NOMO-1 (cell line): ENCODE measurements around the gene RGS11.

Source experiments
- DNase-seq, 2 experiments: peaks; one replicate each; lab custom pipeline; 2025; ENCODE audit not compliant: unreplicated experiment in 2 of 2; lab: John Stamatoyannopoulos, UW

Gene RGS11

GRCh38 chr16:296806-297510 is 21.2 kb upstream of the RGS11 start:
- DNase-seq = no peak

GRCh38 chr16:296276-296675 is 20.5 kb upstream of the RGS11 start:
- DNase-seq = no peak

- DNase-seq = no peak
These were observed 17.5 kb upstream of the RGS11 start for GRCh38 chr16:293043-293775.

GRCh38 chr16:291539-291938 is 15.8 kb upstream of the RGS11 start:
- no peak for DNase-seq

- DNase-seq = no peak
These were observed 15.1 kb upstream of the RGS11 start for GRCh38 chr16:290681-291405.

- DNase-seq = no peak
These were observed 14.4 kb upstream of the RGS11 start for GRCh38 chr16:290015-290680.

- no peak for DNase-seq
These were observed 13.8 kb upstream of the RGS11 start for GRCh38 chr16:289395-289997.

GRCh38 chr16:287981-288920 is 12.5 kb upstream of the RGS11 start:
- no peak for DNase-seq

GRCh38 chr16:287298-287811 is 11.6 kb upstream of the RGS11 start:
- DNase-seq = no peak

- no peak for DNase-seq
These were observed 10.9 kb upstream of the RGS11 start for GRCh38 chr16:286491-287297.

GRCh38 chr16:285146-286055 is 9.7 kb upstream of the RGS11 start:
- DNase-seq = no peak

GRCh38 chr16:284204-285120 is 8.7 kb upstream of the RGS11 start:
- DNase-seq = no peak

GRCh38 chr16:283033-283805 is 7.5 kb upstream of the RGS11 start, which contains the start of gene PDIA2:
Gene PDIA2 (plus strand): TSS chr16:283164. CDS start chr16:283170, 6 bp downstream.
- no peak for DNase-seq

- no peak for DNase-seq
These were observed 6.7 kb upstream of the RGS11 start for GRCh38 chr16:282491-282890.

GRCh38 chr16:281660-282255 is 6.0 kb upstream of the RGS11 start:
- DNase-seq = no peak
